GM08714 (cell line): Measurements from ENCODE around the gene ISCA1.
A peak's percentile ranks its signal among the peaks of the same experiment; 100 is the strongest.
"Not testable (repeated sequence)": the region's sequence is repeated elsewhere in the genome, so short reads cannot be mapped to it uniquely, and the experiment has no call there.

Experiments
- H3K4me3 ChIP-seq: fragments of 200-500 bp; sonication (Bioruptor generic); 2 replicates; pipeline ENCODE4 v1.5.1; 2014; ENCODE audit warnings: mild to moderate bottlenecking, low read length, inconsistent platforms
- ZNF274 ChIP-seq: IDR thresholded peaks from 2 replicates; pipeline ENCODE4 v1.6.1; 2012; ENCODE audit warnings: mild to moderate bottlenecking, low read depth, low read length

ISCA1 gene

DNA sequence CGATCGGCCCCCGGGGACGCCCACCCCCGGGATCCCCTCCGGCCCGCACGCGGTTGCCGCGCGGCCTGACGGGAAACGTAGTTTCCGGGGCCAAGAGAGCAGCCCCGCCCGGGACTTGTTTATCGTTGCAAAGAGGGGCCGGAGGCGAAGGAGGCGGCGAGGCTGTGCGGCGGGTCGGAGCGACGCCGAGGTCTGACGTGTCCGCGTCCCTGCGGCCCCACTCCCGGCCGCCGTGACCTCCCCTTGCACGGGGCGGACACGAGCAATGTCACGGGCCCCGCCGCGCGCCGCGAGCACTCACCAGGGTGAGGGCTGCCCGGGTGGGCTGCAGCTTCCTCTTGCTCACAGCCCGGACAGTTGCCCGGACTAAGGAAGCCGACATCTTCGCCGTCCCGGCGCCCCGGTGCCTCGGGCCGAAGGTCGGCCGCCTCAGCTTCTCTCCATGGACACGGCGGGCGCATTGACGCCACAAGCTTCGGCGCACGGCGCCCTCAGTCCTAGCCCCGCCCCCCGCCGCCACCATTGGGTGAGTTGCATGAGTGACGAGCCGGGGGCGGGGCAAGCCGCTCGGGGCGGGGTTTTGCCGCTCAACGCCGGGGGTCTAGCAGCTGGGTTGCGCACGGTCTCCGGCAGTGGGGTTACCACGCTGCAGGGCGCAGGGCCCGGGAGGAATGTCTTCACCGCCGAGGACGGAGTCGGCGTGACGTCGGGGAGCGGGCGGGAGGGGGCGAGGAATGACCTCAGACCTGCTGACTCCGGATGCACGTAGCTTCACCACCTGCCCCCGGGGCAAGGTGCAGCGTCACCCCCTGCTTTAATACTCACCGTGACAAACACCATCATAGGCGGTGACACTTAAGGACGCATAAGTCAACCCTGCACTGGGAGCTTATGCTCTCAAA lies at the start of gene ISCA1:
ISCA1 (minus strand) TSS at position 462 of the 902 bp plus-strand sequence; CDS start at position 382, 80 bp downstream.
- no peak for TF ChIP-seq ZNF274
- H3K4me3 ChIP-seq: peak within 1 kb of the TSS; percentile 99

DNA sequence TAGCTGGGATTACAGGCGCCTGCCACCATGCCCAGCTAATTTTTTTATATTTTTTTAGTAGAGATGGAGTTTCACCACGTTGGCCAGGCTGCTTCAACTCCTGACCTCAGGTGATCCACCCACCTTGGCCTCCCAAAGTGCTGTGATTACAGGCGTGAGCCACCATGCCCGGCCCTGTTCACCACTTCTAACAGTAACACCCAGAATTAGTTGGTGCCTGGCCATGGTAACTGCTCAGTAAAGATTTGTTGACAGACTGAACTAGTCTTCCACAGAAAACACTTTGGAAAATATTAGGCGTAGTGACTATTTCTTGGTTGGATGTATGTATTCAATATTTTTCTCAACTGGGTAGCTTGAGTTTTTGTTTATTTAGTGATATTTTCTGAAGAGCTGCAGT lies 47.8 kb upstream of the ISCA1 start:
- H3K4me3 ChIP-seq: no peak overlapping the region
- TF ChIP-seq ZNF274: no peak

DNA sequence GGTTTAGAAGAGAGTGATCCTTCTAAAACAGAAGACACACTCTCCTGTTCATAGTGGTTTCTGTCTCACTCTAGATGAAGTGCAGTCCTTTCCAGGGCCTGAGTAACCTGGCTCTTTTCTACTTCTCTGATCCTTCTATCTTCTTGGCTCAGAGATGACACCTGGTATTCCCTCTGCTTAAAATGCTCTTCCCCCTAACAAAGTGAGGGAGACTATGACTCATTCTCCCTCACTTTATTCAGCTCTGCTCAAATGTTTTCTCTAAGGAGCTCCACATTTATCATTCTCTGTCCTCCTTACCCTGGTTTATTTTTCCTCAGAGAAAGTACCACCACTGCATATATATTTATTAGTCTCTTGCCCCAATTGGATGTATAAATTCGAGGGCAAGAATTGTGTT lies 47.3 kb upstream of the ISCA1 start:
- no peak for TF ChIP-seq ZNF274
- H3K4me3 ChIP-seq: no peak overlapping the region

DNA sequence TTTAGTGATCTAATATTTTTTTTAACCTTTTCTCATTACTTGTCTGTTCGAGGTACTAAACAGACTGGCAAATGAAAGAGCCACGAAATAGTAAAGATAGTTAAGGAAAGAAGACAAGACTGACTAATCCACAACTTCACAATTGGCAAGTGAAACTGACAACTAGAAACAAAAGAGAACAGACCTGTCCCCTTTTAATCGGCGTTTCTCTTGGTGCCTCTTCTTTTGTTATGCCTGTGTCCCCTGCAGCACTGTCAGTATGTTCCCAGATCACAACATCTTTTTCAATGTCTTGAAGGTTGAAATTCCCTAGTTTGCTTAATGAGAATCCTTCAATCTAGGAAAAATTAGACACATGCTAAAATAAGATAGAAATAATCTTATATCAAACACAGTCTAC lies 45.8 kb upstream of the ISCA1 start:
- TF ChIP-seq ZNF274: no peak
- H3K4me3 ChIP-seq: no peak overlapping the region

DNA sequence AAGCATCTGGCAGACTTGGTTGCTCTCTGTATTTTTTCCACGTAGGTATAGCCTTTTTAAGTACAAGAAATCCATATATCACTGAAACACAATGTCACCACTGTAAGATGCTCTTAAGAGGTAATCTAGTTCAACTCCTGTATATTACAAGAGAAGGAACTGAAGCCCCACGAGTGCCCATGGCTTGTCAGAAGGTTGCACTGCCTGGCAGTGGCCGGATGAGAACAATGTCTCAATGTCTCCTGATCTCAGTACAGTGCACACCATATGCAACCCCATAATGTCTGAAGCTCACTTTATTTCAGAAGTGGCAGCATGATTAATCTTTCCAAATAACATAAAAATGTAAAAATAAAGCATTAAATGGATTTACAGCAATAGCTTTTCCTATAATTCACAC lies 44.2 kb upstream of the ISCA1 start:
- no peak overlapping the region for H3K4me3 ChIP-seq
- TF ChIP-seq ZNF274: no peak

DNA sequence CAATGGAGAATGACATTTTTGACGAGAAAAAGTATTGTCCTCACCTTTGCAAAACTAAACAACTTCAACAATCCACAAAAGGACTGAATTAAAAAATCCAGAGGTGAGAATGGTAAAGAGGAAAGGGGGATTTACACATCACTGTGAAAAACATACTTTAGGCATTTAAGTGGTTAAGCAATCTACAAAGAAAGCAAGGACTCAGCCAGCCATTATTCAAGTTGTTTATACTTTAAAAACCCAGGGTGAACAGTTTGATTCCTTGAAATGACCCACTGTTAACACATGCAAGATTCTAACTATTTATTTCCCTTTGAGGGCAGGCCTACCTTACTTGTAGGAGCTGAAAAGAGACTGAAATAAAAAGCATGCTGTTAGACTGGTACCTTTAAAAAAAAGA lies 42.6 kb upstream of the ISCA1 start:
- TF ChIP-seq ZNF274: no peak

GRCh38 chr9:86324308-86324707 lies 42.0 kb upstream of the ISCA1 start:
- no peak for TF ChIP-seq ZNF274
- H3K4me3 ChIP-seq: no peak overlapping the region

More for the DNA sequence above, 42.6 kb upstream of the ISCA1 start:
- no peak overlapping the region for H3K4me3 ChIP-seq

DNA sequence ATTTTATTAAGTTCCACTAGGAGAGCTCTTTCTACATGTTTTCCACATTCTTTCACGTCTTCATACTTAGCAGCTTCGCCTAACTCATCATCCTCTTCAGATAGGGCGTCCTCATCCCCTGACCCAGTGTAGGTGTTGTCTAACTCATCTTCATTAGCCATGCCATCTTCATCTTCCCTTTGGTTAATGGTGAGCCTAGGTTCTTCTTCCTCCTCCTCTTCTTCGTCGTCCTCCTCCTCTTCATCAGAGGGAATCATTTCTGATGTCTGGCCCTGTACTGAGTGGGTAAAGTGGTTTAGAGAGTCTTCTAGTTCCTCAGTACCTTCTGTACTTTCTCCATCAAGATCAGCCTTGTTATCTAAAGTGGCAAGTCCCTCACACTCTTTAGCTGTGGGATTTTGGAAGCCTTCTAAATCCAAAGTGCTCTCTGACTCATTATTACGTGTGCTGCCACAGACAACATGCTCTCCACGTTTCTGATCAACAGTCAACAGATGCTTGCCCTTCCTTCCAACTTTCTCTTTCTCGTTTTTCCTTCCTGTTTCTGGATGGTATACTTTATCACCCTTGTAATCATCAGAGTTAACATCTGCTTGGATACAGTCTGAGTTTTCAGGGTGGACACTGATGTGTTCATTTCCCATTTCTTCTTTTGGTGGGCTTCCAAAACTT lies 40.8 kb upstream of the ISCA1 start:
- TF ChIP-seq ZNF274: no peak
- no peak overlapping the region for H3K4me3 ChIP-seq

GRCh38 chr9:86321373-86321772 lies 39.0 kb upstream of the ISCA1 start:
- no peak for TF ChIP-seq ZNF274
- H3K4me3 ChIP-seq: no peak overlapping the region

DNA sequence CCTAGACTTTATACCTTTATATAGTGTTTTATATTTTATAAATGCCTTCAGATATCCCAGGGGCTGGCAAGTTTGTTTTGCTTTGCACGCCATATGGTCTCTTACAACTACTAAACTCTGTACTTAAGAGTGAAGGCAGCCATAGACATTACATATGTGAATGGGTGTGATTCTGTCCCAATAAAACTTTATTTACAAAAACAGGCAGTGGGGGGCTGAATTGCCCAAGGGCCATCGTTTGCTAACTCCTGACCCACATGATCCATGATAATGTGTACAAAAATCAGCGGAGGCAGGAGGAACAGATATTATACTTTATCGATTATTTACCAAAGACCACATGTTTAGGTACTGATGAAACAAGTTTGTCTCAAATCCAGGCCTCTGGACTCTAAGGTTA lies 35.8 kb upstream of the ISCA1 start:
- TF ChIP-seq ZNF274: no peak
- H3K4me3 ChIP-seq: no peak overlapping the region

GRCh38 chr9:86315078-86315477 lies 32.7 kb upstream of the ISCA1 start:
- no peak overlapping the region for H3K4me3 ChIP-seq
- no peak for TF ChIP-seq ZNF274

DNA sequence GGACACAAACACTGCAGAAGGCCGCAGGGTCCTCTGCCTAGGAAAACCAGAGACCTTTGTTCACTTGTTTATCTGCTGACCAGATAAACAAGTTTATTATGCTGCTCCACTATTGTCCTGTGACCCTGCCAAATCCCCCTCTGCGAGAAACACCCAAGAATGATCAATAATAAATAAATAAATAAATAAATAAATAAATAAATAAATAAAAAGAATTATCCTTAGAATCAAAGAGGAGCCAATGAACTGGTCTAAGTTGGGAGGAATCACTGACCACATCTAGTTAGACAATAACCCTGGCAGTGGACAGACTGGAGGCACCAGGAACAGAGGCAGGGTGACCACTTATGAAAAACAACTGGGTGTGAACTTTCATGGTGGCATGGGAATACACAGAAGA lies 30.6 kb upstream of the ISCA1 start:
- not testable (repeated sequence) for H3K4me3 ChIP-seq

DNA sequence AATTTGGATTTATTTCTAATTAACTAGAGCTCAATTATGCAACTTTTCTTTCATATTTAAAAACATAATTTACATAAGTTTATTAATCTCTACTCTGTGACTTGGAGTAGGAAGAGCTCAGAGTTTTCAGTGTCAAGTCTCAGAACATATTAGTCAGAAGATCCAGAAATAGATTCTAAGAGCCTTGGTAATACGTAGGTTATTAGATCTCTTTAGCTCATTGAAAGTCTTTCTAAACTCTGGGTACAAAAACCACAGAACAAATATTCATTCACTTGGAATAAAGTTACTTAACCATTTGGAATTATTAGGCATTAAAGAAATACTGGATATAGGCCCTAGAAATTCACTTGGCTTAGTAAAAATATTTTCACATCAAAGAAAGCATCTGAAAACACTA lies 26.3 kb upstream of the ISCA1 start:
- no peak for TF ChIP-seq ZNF274
- no peak overlapping the region for H3K4me3 ChIP-seq

- no peak for TF ChIP-seq ZNF274
- H3K4me3 ChIP-seq: no peak overlapping the region
Observed at GRCh38 chr9:86304236-86304730, 21.9 kb upstream of the ISCA1 start.

- TF ChIP-seq ZNF274: no peak
- no peak overlapping the region for H3K4me3 ChIP-seq
Observed at GRCh38 chr9:86303316-86303975, 21.1 kb upstream of the ISCA1 start.

DNA sequence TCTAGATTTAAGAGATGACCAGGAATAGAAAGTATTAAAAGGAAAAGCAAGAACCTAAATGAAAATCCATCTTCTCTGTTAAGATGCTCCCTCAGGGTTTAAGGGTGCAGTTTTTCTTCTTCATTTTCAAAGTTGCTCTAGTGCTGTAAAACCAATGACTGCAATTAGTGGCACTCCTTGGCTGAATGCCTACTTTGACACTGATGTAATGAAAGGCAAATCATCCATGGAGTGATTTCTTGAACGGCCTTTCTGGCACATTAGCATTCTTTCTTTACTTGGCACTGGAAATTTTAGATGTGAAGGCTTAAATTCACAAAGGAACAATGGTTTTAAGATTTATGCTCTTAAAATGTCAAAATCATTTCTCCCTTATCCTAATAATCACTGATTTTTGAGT lies 19.3 kb upstream of the ISCA1 start:
- no peak overlapping the region for H3K4me3 ChIP-seq
- no peak for TF ChIP-seq ZNF274
